ENCODE data around the gene HOXB2. TPM values are rescaled to one million over a fixed set of nuclear protein-coding genes. Genes with fewer than 3 reads are reported as not detected.
"Not testable (repeated sequence)": the region's sequence is repeated elsewhere in the genome, so short reads cannot be mapped to it uniquely, and the experiment has no call there.

Gene HOXB2
- total RNA-seq, 2 donors from 2014 or later, result 18.9 to 22.3 TPM

GRCh38 chr17:48528936-48529682 is 15.8 kb downstream of the HOXB2 start:
- intact Hi-C loops (cut with DNase I), result no loop called here
- no peak for DNase-seq (ENCODE audit: low spot score)

- intact Hi-C loops (cut with DNase I), result no loop called here
- no peak for DNase-seq (ENCODE audit: low spot score)
Observed at GRCh38 chr17:48528153-48528935, 16.6 kb downstream of the HOXB2 start.

- no peak for DNase-seq (ENCODE audit: low spot score)
- intact Hi-C loops (cut with DNase I), result no loop called here
Observed at GRCh38 chr17:48527547-48527932, 17.4 kb downstream of the HOXB2 start.

- no peak for DNase-seq (ENCODE audit: low spot score)
Observed at GRCh38 chr17:48526608-48527546, 18.0 kb downstream of the HOXB2 start.

GRCh38 chr17:48523010-48523409 is 21.9 kb downstream of the HOXB2 start:
- intact Hi-C loops (cut with DNase I), result no loop called here
- no peak for DNase-seq (ENCODE audit: low spot score)

More at GRCh38 chr17:48526608-48527546, 18.0 kb downstream of the HOXB2 start:
- intact Hi-C loops (cut with DNase I), result no loop called here

GRCh38 chr17:48522031-48522653 is 22.8 kb downstream of the HOXB2 start:
- intact Hi-C loops (cut with DNase I), result no loop called here
- DNase-seq (ENCODE audit: low spot score), result no peak

GRCh38 chr17:48520631-48521079 is 24.3 kb downstream of the HOXB2 start:
- DNase-seq (ENCODE audit: low spot score), result no peak
- intact Hi-C loops (cut with DNase I), result no loop called here

- intact Hi-C loops (cut with DNase I), result loop anchor here in 1 of 2 donors (5.0 kb wide), 1 partner anchor 77 kb away; no protein-coding TSS in a partner anchor
- DNase-seq (ENCODE audit: low spot score), result no peak
Observed at GRCh38 chr17:48519427-48519826, 25.5 kb downstream of the HOXB2 start.

GRCh38 chr17:48517478-48517877 is 27.4 kb downstream of the HOXB2 start:
- no peak for DNase-seq (ENCODE audit: low spot score)
- intact Hi-C loops (cut with DNase I), result loop anchor here in 1 of 2 donors (5.0 kb wide), 1 partner anchor 75 kb away; no protein-coding TSS in a partner anchor

GRCh38 chr17:48515925-48516900 is 28.7 kb downstream of the HOXB2 start:
- intact Hi-C loops (cut with DNase I), result loop anchor here in 1 of 2 donors (5.0 kb wide), 1 partner anchor 74 kb away; no protein-coding TSS in a partner anchor
- DNase-seq (ENCODE audit: low spot score), result no peak

GRCh38 chr17:48514477-48514876 is 30.4 kb downstream of the HOXB2 start:
- DNase-seq (ENCODE audit: low spot score), result no peak
- intact Hi-C loops (cut with DNase I), result no loop called here

GRCh38 chr17:48513666-48514455 is 31.0 kb downstream of the HOXB2 start:
- intact Hi-C loops (cut with DNase I), result no loop called here

GRCh38 chr17:48513097-48513496 is 31.8 kb downstream of the HOXB2 start:
- DNase-seq (ENCODE audit: low spot score), result no peak
- intact Hi-C loops (cut with DNase I), result no loop called here

More at GRCh38 chr17:48513666-48514455, 31.0 kb downstream of the HOXB2 start:
- DNase-seq (ENCODE audit: low spot score), result no peak

GRCh38 chr17:48510761-48511604 is 33.9 kb downstream of the HOXB2 start:
- intact Hi-C loops (cut with DNase I), result no loop called here
- no peak for DNase-seq (ENCODE audit: low spot score)

- DNase-seq (ENCODE audit: low spot score), result no peak
- intact Hi-C loops (cut with DNase I), result no loop called here
Observed at GRCh38 chr17:48510381-48510760, 34.5 kb downstream of the HOXB2 start.

- intact Hi-C loops (cut with DNase I); DNase-seq (ENCODE audit: low spot score): not testable (repeated sequence)
Observed at GRCh38 chr17:48509708-48510107, 35.2 kb downstream of the HOXB2 start.
